HG03097 (cell line): ENCODE results near the gene ATP7B.
A peak's percentile ranks its signal among the peaks of the same experiment; 100 is the strongest.

Experiments used
- ATAC-seq: cut with Tn5 transposase; IDR thresholded peaks from one replicate; pipeline ENCODE4 v1.9.1; 2021; ENCODE audit not compliant: unreplicated experiment, low FRiP score

The ATP7B gene

DNA sequence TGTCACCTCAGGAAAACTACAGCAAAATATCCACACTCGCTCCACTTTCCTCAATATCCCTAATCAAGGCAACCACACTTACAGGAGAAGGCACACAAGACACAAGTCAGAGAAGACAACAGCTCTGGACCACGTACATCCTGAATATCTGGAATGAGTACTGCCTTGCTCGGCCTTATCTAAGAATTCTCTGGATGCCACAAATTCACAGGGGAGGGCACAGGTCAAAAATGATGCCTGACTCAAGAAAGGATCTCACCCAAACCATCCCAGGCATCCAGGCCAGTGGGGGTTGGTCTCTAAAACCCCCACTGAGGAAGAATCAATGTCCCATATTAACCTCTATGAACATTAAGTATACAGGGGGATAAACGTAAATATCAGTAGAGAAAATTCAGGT lies 29.9 kb downstream of the ATP7B start:
- no peak for ATAC-seq

DNA sequence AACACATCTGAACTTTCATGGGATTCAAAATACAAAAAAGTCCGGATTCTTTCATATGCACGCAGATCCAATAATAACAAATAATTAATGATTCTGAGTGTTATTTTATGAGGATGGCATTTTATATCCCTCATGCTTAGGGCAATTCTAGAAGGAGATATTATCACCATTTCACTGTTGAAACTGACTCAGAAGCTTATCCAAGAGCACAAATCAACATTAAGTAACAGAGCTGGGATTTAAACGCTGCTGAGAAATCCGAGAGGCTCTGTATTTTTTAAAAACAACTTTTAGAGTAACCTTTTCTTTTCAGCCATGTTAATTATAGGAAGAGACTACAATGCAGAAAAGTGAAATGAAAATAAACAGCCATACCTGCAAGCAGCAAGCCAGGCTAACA lies 30.3 kb downstream of the ATP7B start:
- no peak for ATAC-seq

DNA sequence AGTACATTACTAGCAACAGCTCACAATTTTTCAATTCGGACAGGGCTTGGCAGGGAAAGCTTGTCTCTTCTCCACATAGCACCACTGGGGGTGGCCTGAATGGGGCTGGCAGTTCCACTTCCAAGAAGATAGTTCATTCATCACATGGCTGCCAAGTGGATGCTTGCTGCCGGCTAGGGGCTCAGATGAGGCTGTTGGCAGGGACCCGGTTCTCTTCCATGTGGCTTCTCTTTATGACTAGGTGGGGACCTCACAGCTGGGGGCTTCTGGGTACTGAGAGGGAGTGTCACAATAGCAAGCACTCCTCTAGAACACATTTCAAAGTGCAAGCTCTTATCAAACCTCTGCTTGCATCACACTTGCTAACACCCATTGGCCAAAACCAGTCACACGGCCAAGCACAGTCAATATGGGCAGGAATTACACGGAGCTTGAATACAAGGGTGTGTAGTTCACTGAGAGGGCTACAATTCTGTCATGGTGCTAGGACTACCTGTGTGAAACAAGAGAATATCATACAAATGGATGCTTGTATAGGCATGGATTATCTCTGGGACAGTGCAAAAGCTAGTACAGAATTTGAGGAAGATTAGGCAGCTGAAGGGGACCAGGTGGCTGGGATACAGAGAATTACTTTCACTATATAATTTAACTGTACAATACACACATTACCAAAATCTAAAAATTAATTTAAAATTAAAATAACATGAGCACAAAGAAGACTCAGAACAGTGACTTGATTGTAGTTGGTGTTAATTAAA lies 32.3 kb downstream of the ATP7B start:
- ATAC-seq = no peak

DNA sequence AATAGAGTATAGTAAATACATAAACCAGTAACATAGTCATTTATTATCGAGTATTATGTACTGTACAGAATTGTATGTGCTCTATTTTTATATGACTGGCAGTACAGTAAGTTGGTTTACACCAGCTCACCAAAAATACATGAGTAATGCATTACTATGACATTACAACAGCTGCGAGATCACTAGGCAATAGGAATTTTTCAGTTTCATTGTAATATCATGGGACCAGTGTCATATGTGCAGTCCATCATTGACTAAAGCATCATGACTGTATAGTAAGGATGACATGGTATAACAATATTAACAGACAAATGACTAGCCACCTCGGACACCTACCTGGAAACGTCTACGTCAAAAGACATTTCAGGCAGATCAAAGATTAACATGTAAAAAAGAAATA lies 33.6 kb downstream of the ATP7B start:
- no peak for ATAC-seq

DNA sequence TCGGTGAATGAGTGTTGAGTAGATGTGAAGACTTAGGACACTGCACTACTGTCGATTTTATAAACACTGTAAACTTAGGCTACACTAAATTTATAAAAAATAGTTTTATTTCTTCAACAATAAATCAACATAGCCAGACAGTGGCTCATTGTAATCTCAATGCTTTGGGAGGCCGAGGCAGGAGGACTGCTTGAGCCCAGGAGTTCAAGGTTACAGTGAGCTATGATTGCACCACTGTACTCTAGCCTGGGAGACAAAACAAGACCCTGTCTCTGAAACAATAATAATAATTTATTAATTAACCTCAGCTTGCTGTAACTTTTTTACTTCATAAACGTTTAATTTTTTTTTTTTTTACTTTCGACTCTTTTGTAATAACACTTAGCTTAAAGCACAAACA lies 34.4 kb downstream of the ATP7B start:
- no peak for ATAC-seq

DNA sequence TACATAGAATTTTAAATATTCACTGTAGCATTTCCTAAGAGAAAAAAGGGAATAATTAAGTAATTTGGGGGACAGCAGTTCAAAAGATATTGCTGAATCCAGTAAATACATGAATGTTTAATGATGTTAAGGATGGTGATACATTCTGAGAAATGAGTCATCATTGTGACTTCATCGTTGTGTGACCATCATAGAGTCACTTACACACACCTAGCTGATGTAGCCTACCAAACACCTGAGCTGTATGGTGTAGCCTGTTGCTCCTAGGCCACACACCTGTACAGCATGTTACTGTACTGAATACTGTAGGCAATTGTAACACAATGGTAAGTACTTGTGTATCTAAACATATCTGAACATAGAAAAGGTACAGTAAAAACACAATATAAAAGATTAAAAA lies 34.8 kb downstream of the ATP7B start:
- no peak for ATAC-seq

DNA sequence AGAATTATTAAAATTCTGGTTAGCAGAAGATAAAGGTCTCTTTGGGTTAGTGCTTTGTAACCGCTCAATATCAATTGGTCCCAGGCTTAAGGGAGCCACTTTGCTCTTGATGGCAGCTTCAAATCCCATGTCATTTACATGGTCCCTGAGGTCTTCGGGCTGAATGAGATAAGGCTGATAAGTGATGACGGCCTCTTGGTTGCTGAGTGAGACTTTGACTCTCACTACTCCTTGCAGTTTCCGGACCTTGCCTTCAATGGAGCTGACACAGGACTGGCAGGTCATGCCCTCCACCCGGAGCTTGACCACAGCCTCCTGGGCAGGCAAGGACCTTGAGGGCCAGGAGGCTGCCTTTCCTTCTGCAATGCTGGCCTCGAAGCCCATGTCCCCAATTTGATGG lies 36.8 kb downstream of the ATP7B start:
- no peak for ATAC-seq

DNA sequence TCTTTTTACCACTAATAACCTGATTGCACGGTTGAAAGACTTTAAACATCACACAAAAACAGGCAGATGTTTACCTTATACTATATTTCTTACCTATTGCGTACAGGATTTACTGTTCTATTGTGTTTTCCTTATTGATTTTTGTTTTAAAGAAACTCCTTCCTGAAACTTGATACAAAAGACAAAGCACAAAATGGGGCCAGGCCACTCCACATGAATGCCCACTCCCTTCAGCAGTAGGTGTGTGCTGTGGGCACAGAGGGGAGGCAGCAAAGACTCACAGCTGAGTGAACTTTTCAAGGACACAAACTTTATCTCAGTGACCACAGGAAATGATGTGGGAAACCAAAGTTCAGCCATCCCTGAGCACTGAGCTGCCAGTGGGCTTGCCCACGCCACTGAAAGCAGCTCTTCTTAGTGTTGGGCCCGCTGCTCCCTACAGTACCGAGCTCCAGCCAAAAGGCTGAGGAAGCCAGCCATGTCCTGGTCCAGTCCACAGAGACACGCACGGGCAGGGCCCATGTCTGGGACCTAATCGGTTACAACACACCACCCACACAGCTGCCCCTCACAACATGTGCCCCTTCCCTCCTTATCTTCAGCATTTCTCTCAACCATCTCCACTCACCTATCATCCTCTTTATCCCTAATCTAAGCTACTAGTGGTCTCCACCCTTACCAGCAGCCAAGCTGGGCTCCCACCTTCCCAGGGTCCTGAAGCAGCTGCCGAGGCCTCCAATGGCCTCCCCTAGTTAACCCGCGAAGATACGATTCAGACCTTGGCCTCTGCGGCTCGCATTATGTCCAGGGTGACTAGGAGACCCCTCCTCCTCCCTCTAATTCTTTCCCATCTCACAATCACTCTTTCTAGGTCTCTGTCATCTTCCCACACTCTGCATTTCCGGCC lies 39.5 kb downstream of the ATP7B start:
- no peak for ATAC-seq

DNA sequence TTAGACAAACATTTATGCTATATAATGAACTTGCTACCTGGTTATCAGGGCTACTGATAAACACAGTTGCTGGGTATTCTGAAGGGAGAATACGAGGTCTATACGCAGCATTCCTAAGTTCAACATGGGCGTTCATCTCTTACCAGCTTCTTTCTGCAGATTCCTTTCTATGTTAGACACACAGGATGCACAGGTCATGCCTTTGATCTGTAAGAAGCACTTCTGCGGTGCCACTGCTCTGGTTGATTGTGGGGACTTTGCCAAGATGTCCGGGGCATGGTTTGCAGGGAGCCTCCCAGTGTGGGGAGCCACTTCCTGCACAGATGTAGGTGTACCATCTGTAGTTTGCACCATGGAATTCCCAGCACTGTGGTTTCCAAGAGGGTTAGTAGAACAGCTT lies 40.9 kb downstream of the ATP7B start:
- no peak for ATAC-seq

DNA sequence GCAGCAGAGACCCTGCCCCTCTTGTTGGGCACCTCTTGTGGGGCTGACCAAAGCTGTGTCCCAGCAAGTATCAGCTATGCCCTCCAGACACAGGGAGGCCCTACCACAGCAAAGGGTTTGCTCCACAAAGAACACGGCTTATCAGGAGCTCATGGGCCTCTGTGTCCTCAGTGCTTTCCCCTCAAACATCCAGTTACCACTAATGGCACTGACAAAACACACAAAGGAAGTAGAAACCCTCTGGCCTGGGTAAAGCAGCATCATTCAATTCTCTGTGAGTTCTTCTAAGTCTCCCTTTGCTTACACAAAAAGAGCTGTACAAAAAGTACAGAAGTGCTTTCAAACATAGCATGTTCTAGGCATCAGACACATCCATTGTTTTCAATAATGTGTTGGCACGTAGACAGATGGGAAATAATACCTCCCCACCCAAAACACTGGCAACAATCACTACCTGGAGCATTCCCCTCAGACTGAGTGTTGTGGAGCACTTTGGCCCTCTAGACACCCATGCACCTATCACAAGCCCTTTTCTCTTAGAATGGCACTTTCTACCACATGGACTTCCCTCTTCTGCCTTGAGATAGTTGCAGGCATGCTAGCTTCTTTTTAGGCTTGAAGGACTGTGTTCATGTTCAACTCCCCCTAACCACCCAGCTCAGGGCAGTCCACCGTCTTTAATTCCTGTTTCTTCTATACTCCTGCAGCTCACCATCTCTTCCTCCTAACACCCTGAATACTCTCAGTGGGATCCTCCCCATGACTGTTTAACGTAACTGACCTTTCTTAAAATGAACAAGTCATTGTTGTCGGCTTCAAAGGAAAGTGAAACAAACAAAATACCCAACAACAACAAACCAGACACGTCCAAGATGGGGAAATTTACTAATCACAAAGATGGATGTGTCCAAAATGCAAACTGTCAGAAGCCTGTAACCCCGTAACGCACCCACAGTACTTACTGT lies 43.5 kb downstream of the ATP7B start:
- ATAC-seq = no peak

DNA sequence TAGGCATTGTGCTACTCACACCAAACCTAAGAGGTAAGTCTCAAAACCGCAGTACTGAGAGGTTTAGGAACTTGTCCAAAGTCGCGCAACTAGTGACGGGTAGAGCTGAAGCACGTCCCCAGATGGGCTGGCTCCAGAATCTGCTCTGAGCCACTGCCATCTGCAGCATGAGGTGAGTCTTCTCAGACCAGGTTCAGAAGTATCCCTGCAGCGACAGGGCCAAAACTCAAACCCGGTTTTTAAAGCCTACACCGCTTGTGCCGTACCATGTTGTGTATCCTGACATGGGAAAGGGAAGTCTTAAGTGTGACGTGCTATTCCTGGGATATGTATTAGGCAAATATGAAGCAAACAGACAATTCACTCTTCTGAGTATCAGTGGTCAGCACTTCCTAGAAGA lies 45.1 kb downstream of the ATP7B start:
- ATAC-seq = no peak

DNA sequence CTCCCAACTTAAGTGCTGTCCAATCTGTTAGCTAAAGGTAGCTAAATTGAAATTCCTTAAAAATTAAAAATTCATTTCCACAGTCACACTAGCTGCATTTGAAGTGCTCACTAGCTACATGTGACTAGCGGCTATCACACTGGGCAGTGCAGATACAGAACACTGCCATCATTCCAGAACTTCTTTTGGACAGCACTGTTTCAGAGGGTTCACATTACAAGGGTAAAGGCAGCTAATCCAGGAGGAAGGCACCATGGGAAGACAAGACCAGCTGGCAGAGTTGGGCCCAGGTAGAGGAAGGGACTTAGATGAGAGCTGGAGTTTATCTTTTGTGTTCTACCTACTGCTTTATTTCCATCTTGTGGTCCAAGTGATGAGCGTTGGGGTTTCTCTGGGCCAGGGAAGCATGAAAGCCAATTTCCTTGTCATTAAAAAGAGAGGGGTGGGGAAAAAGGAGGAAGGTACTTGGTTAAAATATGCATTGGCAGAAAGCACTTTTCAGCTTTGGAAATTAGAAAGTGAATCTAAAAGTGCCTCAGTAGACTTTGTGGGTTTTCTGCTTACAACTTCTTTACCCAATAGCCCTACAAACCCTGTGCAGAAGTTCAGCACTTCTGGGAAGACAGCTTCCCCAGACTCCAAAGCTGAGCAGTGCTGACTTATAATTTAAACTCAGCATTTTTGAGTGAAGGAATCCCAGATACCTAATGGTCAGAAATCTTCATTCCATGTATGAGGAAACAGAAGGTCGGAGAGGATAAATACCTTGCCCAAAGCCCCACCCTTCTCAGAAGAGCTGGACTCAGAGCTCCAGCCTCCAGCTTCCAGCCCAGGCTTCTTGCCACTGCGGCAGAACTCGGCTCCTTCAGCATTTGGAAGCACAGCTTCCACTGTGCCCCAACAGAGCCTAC lies 49.5 kb downstream of the ATP7B start:
- no peak for ATAC-seq

DNA sequence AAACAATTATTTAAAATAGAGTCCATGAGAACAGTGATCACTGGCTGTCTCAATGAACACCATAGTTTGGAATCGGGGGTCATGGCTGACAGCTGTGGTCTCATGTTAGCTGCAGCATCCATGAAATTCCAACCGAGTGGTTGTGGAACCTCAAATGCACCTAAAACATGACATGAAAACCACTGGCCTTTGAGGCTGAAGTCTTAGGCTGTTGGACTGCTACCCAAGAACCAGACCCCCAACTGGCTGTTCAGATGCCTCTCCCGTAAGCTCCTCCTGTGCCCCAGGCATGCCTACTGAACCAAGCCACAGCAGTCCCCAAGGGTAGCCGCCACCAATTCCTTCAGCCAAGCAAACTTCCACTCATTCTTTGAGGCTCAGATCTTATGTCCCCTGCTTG lies 50.5 kb downstream of the ATP7B start:
- no peak for ATAC-seq

DNA sequence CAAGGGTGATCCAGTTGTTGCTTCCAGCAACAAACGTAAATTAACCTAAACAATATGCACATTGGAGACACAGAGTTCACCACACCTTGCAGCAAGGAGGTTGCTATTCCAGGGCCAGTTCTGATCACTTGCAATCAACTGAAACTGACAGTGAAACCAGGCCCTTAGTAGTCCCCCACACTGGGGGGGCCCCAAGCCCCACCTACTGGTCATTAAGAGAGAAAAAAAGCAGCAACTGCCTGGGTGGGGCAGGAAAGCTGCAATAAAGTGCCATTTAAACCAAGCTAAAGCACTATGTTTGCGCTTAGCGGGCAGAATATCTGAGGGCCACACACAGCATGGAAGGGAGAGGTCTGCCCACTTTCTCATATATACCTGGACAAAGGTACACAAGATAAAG lies 51.5 kb downstream of the ATP7B start:
- ATAC-seq = peak; percentile 63

DNA sequence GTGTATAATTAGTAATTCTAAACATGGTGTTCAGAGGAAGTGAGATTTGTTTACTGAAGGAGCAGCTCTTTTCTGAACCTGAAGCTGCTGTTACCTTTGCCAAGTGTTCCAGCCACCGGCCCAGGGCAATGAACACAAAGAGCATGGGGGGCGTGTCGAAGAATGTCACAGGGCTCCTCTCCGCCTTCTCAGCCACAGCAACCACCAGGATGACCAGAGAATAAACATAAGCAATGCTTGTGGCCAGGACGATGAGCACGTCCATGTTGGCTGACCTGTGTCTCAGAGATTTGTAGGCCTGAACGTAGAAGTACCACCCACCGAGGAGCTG lies 53.1 kb downstream of the ATP7B start:
- ATAC-seq = no peak

DNA sequence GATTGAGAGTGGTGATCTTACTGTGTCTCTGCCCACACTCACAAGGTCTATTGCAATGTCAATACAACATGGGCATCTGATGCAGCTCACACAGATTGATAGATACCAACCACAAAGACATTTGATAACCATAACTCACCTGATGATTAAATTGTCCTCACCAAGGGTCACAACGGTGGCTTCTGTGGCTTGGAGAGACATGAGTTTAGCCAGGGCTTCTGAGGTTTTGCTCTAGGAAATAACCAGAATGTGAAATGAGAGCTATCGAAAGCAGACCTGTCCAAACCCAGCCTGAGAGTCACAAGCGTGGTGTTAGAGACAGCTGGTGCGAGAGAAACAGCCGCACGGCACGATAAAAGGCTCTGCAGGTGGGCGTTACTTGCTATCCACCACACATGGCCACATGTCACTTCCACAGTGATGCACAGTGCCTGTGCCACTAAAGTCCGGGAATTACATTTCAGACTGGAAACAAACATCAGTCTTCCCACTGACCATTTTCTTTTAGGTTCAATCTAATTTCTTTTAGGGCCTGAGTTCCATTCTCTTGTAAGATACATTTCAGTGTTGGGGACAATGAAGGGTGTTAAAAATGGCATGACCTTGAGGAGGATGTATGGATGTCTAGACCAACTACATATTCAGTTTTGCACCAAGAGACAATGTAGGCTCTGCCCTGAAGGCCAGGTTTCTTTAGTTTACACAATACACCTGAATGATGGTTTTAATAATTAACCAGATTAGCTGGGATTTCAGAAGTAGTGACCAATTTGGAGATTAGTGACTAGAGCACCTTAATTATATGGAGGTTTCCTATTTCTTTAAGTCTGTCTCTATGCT lies 53.7 kb downstream of the ATP7B start:
- ATAC-seq = no peak

DNA sequence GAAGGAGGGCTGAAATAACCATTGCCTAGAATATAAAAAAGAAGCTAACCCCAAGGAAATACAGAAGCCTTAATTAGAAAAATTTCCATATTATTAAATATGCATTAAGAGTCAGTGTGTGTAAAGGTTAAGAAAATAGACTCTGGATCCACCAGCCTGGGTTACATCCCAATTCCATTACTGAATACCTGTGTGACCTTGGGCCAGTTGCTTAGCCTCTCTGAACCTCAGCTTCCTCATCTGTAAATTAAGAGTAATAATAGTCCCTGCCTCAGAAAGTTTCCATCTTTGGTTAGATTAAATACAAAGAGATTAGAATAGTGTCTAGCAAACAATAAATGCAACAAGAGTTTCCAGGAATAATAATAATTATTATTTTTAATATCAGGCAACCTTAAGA lies 54.5 kb downstream of the ATP7B start:
- ATAC-seq = no peak

DNA sequence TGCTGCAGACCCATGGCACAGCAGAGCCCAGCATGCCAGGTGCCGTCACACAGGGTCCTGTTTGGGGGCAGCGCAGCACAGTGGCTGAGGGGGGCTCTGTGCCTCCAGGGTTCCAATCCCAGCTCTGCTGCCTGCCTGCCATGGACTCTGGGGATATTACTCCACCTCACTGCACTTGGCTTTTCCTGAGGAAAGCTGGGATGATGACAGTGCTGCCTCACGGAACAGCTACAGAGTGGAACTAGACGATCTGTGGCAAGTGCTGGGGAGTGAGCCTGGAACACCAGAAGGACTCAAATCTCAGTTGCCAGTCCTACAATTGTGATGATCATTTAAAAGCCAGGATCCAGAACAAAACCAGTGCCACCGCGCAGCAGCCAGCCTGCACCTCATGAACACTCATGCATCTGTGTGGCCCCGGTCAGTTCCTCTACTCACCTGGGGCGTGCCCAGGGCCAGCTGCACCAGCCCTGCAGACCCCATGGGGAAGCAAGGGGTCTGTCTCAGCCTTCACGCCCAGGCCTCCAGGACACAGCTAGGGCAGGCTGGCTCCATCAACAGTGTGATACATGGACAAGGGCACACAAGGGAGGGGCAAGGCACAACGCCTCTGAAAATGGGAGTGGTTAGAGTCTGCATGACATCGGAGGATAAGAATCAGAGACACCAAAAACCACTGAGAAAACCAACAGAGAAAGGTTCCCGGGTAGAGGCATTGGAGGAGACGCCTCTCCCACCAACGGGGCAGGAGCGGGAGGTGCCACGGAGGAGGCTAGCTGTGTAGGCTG lies 55.2 kb downstream of the ATP7B start:
- ATAC-seq = no peak
